GM21526 (cell line): ENCODE data around the gene WWC2.
"Not testable (repeated sequence)": the region's sequence is repeated elsewhere in the genome, so short reads cannot be mapped to it uniquely, and the experiment has no call there.

Experiments
- ATAC-seq: cut with Tn5 transposase; IDR thresholded peaks from one replicate; pipeline ENCODE4 v1.9.1; 2021; ENCODE audit warnings: moderate library complexity; ENCODE audit not compliant: unreplicated experiment, low FRiP score

Gene WWC2

DNA sequence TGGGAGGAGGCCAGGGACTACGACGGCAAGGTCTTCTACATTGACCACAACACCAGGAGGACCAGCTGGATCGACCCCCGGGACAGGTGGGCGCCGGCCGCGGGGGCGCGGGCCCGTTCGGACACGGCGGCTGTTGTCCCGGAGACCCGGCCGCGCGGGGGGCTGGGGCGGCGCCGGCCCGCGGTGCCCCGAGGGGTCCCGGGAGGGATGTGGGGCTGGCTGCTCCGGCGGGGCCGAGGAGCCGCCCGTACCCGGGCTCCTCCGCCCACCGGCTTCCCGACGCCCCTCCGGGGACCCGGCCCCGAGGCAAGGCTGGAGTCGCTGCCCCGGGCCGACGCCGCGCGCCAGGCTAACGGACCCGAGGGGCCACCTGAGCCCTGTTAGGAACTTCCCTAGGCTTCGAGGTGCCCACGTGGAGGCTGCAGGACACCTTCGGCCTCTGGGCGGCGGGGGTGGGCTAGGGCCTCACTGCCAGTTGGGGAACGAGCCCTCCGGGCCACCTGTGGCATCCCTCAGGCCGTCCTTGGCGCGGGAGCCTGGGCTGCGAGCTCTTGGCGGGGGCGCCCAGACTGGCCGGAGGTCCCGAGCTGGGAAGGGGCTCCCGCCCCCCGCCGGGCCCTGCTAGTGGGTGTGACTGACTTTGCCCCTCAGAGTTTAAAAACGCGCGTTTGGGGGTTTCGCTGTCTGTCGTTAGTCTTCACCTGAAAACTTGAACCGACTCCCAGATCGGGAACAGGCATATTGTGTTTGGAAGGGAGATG lies 660 bp downstream of the WWC2 start:
- ATAC-seq = no peak

DNA sequence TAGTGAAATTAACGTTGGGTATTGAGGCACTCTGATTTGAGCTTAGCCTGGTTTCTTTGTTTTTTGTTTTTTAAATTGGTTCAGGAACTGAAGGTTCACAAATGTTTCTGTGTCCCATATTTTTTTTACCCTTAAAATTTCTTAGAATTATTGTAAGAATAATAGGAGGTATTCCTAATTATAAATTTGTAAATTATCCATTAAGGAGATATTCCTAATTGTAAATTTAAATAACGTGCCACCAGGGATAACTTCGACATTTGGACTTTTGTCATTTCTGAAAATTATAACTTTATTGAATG lies 1.2 kb downstream of the WWC2 start:
- no peak for ATAC-seq

- ATAC-seq = no peak
Observed at GRCh38 chr4:183100827-183101226, 1.8 kb downstream of the WWC2 start.

DNA sequence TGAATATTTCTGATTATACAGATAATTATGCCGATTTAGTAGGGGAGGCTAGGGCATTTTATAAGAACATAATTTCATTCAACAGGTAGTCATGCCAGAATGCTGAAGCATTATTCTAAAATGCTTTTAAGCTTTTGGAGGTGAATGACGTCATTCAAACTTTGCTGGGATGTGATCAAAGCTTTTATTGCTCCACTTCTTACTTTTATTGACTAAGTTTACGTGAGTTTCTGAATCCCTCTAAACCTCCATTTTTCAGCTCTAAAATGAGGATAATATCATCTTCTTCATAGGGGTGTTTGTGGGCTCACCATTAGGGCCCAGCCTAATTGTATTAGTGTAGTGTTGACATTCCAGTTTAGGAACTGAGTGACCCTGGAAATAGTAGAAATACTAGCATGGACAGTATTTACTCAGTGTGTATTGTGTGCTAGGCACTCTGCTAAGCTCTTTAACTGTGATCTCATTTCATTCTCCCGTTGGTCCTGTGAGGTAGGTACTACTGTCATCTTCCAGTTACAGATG lies 3.0 kb downstream of the WWC2 start:
- ATAC-seq = no peak

GRCh38 chr4:183105092-183105491 lies 6.0 kb downstream of the WWC2 start:
- no peak for ATAC-seq

- ATAC-seq = no peak
Observed at GRCh38 chr4:183106839-183107238, 7.8 kb downstream of the WWC2 start.

GRCh38 chr4:183107891-183108459 lies 8.9 kb downstream of the WWC2 start:
- no peak for ATAC-seq

- no peak for ATAC-seq
Observed at GRCh38 chr4:183110244-183110643, 11.2 kb downstream of the WWC2 start.

GRCh38 chr4:183111452-183111885 lies 12.4 kb downstream of the WWC2 start:
- no peak for ATAC-seq

- ATAC-seq = no peak
Observed at GRCh38 chr4:183118141-183118540, 19.1 kb downstream of the WWC2 start.

GRCh38 chr4:183118585-183118984 lies 19.5 kb downstream of the WWC2 start:
- no peak for ATAC-seq

- not testable (repeated sequence) for ATAC-seq
Observed at GRCh38 chr4:183121660-183122059, 22.6 kb downstream of the WWC2 start.

DNA sequence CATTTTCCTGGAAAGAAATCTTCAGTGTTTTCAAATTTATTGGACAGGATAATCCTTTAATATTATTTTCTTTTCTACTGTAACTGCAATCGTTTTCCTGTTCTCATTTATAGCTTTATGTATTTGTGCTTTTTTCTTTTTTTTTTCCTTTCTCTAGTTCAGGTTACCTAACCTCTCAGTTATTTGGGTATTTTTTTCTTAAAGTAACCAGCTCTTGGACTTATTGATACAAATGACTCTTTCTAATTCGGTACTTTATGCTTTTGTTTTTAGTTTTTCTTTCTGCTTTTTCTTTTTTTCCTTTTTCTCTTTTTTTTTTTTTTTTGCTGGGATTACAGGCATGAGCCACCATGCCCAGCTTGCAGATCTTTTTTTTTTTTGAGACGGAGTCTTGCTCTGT lies 25.2 kb downstream of the WWC2 start:
- no peak for ATAC-seq

DNA sequence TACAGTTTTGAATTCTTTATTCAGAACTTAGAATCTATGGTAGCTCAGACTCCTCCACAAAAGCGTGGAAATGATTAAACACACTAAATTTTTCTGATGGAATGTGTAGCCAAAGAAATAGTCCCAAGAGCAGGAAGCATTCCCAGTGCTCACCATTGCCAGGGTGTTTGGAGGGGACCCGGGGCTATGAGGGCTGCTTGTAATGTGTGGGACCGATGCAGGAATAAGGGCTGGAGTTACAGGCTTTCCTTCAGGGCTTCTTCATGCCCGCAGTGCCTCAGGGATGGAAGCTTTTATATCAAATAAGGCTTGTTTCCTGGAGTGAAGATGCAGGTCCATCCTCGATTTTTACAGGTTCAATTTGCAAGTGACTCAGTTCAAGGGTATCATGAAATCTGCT lies 25.8 kb downstream of the WWC2 start:
- no peak for ATAC-seq

GRCh38 chr4:183129125-183129524 lies 30.1 kb downstream of the WWC2 start:
- no peak for ATAC-seq

DNA sequence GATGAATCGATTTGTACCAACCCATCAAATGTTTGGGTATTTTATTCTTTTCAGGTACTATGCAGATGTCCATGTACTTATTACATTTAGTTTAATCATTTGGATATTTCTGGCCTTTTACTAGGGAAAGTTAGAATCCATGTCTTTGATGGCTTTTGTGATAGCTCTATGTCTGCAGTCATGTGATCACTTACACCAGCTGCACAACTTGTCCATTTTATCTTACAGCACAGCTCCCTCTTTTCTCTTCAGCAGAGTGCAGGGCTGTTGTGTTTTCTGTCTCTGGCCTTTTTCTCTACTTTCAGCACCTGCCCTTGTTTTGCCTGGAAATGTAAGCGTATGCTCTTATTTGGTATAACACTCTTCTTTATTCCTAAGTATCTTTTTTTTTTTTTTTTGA lies 30.6 kb downstream of the WWC2 start:
- ATAC-seq = no peak

- ATAC-seq = no peak
Observed at GRCh38 chr4:183130328-183131155, 31.5 kb downstream of the WWC2 start.

GRCh38 chr4:183132081-183132480 lies 33.0 kb downstream of the WWC2 start:
- ATAC-seq = no peak

DNA sequence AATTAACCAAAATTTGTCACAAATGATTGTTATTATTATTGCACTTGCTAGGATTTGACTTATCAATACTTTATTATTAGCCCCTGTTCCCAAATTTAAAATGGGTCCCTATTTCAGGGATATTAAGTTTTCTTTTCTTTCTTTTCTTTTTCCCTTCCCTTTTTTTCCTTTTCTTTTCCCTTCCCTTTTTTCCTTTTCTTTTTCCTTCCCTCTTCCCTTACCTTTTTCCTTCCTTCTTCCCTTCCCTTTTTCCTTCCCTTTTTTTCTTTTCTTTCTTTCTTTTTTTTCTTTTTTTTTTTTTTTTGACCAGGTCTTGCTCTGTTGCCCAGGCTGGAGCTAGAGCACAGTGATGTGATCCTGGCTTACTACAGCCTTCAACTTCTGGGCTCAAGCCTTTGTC lies 33.8 kb downstream of the WWC2 start:
- no peak for ATAC-seq

DNA sequence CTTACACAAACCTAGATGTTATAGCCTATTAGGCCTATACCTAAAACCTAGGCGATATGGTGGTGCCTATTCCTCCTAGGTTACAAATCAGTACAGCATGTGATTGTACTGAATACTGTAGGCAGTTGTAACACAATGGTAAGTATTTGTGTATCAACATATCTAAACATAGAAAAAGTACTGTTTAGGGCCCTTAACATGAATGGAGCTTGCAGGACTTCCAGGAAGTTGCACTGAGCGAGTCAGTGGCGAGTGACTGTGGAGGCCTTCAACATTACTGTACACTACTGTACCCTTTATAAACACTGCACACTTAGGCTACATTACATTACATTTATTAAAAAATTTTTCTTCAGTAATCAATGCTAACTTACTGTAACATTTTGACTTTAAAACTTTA lies 37.8 kb downstream of the WWC2 start:
- ATAC-seq = no peak

DNA sequence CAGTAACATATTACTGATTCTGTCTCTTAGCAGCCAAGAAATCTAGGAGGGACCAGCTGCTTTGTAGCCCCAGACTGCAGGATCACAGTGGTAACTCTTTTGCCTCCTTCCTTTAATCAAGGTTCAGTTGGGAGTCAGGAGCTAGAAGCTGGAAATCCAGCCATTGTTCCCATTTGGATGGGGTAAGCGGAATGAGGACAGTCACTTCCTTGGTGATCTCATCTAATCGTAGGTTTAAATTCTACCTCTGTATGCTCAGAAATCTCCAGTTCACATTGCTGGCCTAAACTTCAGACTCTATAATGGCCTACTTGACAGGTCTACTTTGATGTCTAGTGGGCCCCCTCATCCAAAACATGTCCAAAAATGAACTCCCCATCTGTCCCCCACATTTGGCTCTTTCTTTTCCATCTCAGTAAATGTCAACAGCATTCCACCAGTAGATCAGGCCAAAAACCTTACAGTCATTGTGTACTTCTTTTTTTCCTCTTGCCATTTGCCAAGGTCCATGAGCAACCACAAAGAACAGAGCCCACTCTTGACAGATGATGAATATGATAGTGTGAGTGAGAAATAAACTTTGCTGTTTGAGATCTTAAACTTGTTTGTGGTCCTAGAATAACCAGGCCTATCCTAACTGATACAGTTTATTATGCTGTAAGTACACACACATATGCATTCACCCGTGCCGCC lies 40.1 kb downstream of the WWC2 start:
- ATAC-seq = no peak
